ENCODE measurements around the gene STAB2.
"Not testable (repeated sequence)": the region's sequence is repeated elsewhere in the genome, so short reads cannot be mapped to it uniquely, and the experiment has no call there.

STAB2 gene

GRCh38 chr12:103653568-103654173, 66.6 kb downstream of the STAB2 start:
- Mint-ChIP-seq H3K9me3 (peaks cover 10% of the 10 kb centered on the region), H3K4me1 (ENCODE audit: low read depth) (peaks cover 13% of the 10 kb centered on the region), H3K27me3 (peaks cover 19% of the 10 kb centered on the region)
- not testable (repeated sequence) for H3K27ac Mint-ChIP-seq; H3K4me3 Mint-ChIP-seq; H3K36me3 Mint-ChIP-seq (ENCODE audit: low read depth)

GRCh38 chr12:103654816-103655215, 67.7 kb downstream of the STAB2 start:
- no peak overlapping the region for H3K27ac Mint-ChIP-seq
- H3K4me1 Mint-ChIP-seq (ENCODE audit: low read depth), result peaks cover 13% of the 10 kb centered on the region
- H3K36me3 Mint-ChIP-seq (ENCODE audit: low read depth), result no peaks in the 10 kb centered on the region
- H3K27me3 Mint-ChIP-seq, result peaks cover 14% of the 10 kb centered on the region
- H3K4me3 Mint-ChIP-seq, result no peak overlapping the region
- peaks cover 10% of the 10 kb centered on the region for H3K9me3 Mint-ChIP-seq

GRCh38 chr12:103656291-103656690, 69.2 kb downstream of the STAB2 start:
- peaks cover 13% of the 10 kb centered on the region for H3K4me1 Mint-ChIP-seq (ENCODE audit: low read depth)
- H3K36me3 Mint-ChIP-seq (ENCODE audit: low read depth), result no peaks in the 10 kb centered on the region
- no peak overlapping the region for H3K27ac Mint-ChIP-seq
- peaks cover 10% of the 10 kb centered on the region for H3K9me3 Mint-ChIP-seq
- no peak overlapping the region for H3K4me3 Mint-ChIP-seq
- H3K27me3 Mint-ChIP-seq, result peaks cover 14% of the 10 kb centered on the region

- Mint-ChIP-seq H3K4me1 (ENCODE audit: low read depth) (peaks cover 13% of the 10 kb centered on the region), H3K9me3 (peaks cover 10% of the 10 kb centered on the region), H3K4me3 (no peak overlapping the region), H3K27me3 (peaks cover 17% of the 10 kb centered on the region), H3K27ac (no peak overlapping the region), H3K36me3 (ENCODE audit: low read depth) (no peaks in the 10 kb centered on the region)
Observed at GRCh38 chr12:103657331-103657730, 70.3 kb downstream of the STAB2 start.

GRCh38 chr12:103664626-103665025, 77.6 kb downstream of the STAB2 start:
- Mint-ChIP-seq H3K36me3 (ENCODE audit: low read depth) (no peaks in the 10 kb centered on the region), H3K27ac (no peak overlapping the region), H3K9me3 (no peaks in the 10 kb centered on the region), H3K4me1 (ENCODE audit: low read depth) (no peaks in the 10 kb centered on the region), H3K4me3 (no peak overlapping the region), H3K27me3 (peaks cover 15% of the 10 kb centered on the region)

GRCh38 chr12:103665971-103666370, 78.9 kb downstream of the STAB2 start:
- peaks cover 15% of the 10 kb centered on the region for H3K27me3 Mint-ChIP-seq
- H3K4me1 Mint-ChIP-seq (ENCODE audit: low read depth), result no peaks in the 10 kb centered on the region
- H3K27ac Mint-ChIP-seq, result no peak overlapping the region
- H3K4me3 Mint-ChIP-seq, result no peak overlapping the region
- no peaks in the 10 kb centered on the region for H3K9me3 Mint-ChIP-seq
- no peaks in the 10 kb centered on the region for H3K36me3 Mint-ChIP-seq (ENCODE audit: low read depth)

- Mint-ChIP-seq H3K36me3 (ENCODE audit: low read depth) (no peaks in the 10 kb centered on the region), H3K4me1 (ENCODE audit: low read depth) (no peaks in the 10 kb centered on the region), H3K27me3 (peaks cover 8% of the 10 kb centered on the region), H3K9me3 (no peaks in the 10 kb centered on the region), H3K4me3 (no peak overlapping the region), H3K27ac (no peak overlapping the region)
Observed at GRCh38 chr12:103667125-103667524, 80.1 kb downstream of the STAB2 start.

- H3K9me3 Mint-ChIP-seq, result no peaks in the 10 kb centered on the region
- H3K4me3 Mint-ChIP-seq, result no peak overlapping the region
Observed at GRCh38 chr12:103668520-103668919, 81.4 kb downstream of the STAB2 start.

GRCh38 chr12:103671367-103671766, 84.3 kb downstream of the STAB2 start:
- H3K4me1 Mint-ChIP-seq (ENCODE audit: low read depth), result no peaks in the 10 kb centered on the region
- no peaks in the 10 kb centered on the region for H3K9me3 Mint-ChIP-seq
- H3K4me3 Mint-ChIP-seq, result no peak overlapping the region
- no peak overlapping the region for H3K27ac Mint-ChIP-seq
- no peaks in the 10 kb centered on the region for H3K36me3 Mint-ChIP-seq (ENCODE audit: low read depth)
- peaks cover 5% of the 10 kb centered on the region for H3K27me3 Mint-ChIP-seq

More at GRCh38 chr12:103668520-103668919, 81.4 kb downstream of the STAB2 start:
- H3K27me3 Mint-ChIP-seq, result peaks cover 8% of the 10 kb centered on the region
- no peaks in the 10 kb centered on the region for H3K36me3 Mint-ChIP-seq (ENCODE audit: low read depth)
- no peak overlapping the region for H3K27ac Mint-ChIP-seq
- no peaks in the 10 kb centered on the region for H3K4me1 Mint-ChIP-seq (ENCODE audit: low read depth)

GRCh38 chr12:103672401-103673119, 85.5 kb downstream of the STAB2 start:
- Mint-ChIP-seq H3K4me1 (ENCODE audit: low read depth) (no peaks in the 10 kb centered on the region), H3K36me3 (ENCODE audit: low read depth) (no peaks in the 10 kb centered on the region), H3K27ac (no peak overlapping the region), H3K27me3 (no peaks in the 10 kb centered on the region), H3K9me3 (no peaks in the 10 kb centered on the region), H3K4me3 (no peak overlapping the region)

GRCh38 chr12:103673487-103673886, 86.4 kb downstream of the STAB2 start:
- no peak overlapping the region for H3K4me3 Mint-ChIP-seq
- no peak overlapping the region for H3K27ac Mint-ChIP-seq
- H3K27me3 Mint-ChIP-seq, result no peaks in the 10 kb centered on the region
- H3K9me3 Mint-ChIP-seq, result no peaks in the 10 kb centered on the region
- H3K36me3 Mint-ChIP-seq (ENCODE audit: low read depth), result no peaks in the 10 kb centered on the region
- no peaks in the 10 kb centered on the region for H3K4me1 Mint-ChIP-seq (ENCODE audit: low read depth)

- H3K9me3 Mint-ChIP-seq, result no peaks in the 10 kb centered on the region
- no peaks in the 10 kb centered on the region for H3K4me1 Mint-ChIP-seq (ENCODE audit: low read depth)
- no peak overlapping the region for H3K4me3 Mint-ChIP-seq
- H3K27me3 Mint-ChIP-seq, result no peaks in the 10 kb centered on the region
- no peak overlapping the region for H3K27ac Mint-ChIP-seq
- no peaks in the 10 kb centered on the region for H3K36me3 Mint-ChIP-seq (ENCODE audit: low read depth)
Observed at GRCh38 chr12:103673891-103674375, 86.9 kb downstream of the STAB2 start.

- no peaks in the 10 kb centered on the region for H3K27me3 Mint-ChIP-seq
- no peak overlapping the region for H3K4me3 Mint-ChIP-seq
- no peak overlapping the region for H3K27ac Mint-ChIP-seq
- no peaks in the 10 kb centered on the region for H3K4me1 Mint-ChIP-seq (ENCODE audit: low read depth)
- no peaks in the 10 kb centered on the region for H3K9me3 Mint-ChIP-seq
- H3K36me3 Mint-ChIP-seq (ENCODE audit: low read depth), result no peaks in the 10 kb centered on the region
Observed at GRCh38 chr12:103676893-103677292, 89.8 kb downstream of the STAB2 start.

- Mint-ChIP-seq H3K27me3 (no peaks in the 10 kb centered on the region), H3K36me3 (ENCODE audit: low read depth) (no peaks in the 10 kb centered on the region), H3K4me3 (no peak overlapping the region), H3K9me3 (no peaks in the 10 kb centered on the region), H3K27ac (no peak overlapping the region), H3K4me1 (ENCODE audit: low read depth) (no peaks in the 10 kb centered on the region)
Observed at GRCh38 chr12:103677341-103677740, 90.3 kb downstream of the STAB2 start.

- Mint-ChIP-seq H3K27me3 (no peaks in the 10 kb centered on the region), H3K27ac (no peak overlapping the region), H3K4me3 (no peak overlapping the region), H3K9me3 (no peaks in the 10 kb centered on the region), H3K36me3 (ENCODE audit: low read depth) (no peaks in the 10 kb centered on the region), H3K4me1 (ENCODE audit: low read depth) (no peaks in the 10 kb centered on the region)
Observed at GRCh38 chr12:103677905-103678304, 90.8 kb downstream of the STAB2 start.

Data from stimulated activated naive CD8-positive, alpha-beta T cell treated with anti-CD3 and anti-CD28 coated beads, Interleukin-15, Interleukin-2, amounts not matched to agents 100 ng/mL and 50 ng/mL, for 24 hours (primary cell).